Measurements from ENCODE around the gene EIF3F.

The EIF3F gene

DNA sequence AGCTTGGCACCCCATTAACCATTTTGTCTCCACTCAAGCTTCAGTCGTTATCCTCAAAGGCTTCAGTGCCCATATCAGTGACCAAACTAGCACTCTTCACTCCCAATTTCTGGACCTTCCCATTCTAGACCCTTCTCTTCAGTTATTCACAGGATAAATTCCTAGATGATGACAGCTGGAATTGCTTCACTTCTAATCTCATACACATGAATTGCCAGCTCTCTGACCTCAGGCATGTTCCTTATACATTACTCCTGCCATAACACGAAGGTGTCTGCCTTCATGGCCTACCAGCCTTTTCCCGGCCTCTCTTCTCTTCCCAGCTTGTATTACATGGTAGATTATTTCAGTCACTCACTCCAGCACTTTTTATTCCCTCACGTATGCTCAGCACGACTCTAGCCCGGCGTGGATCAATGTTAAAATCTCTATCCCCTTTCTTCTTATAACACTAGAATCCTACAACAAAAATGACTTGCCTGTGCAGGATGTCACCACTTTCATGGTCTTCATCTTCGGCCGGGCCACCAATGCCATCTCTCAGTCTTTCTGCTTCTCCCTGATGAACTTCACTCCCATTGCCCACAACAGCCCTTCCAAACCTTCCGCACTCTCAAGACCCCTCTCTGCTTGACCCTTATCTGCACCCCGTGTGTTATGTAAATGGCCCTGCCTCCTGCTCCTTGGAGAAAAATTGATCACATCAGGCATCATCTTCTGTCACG lies 36.9 kb downstream of the EIF3F start:
- DNase-seq = no peak

DNA sequence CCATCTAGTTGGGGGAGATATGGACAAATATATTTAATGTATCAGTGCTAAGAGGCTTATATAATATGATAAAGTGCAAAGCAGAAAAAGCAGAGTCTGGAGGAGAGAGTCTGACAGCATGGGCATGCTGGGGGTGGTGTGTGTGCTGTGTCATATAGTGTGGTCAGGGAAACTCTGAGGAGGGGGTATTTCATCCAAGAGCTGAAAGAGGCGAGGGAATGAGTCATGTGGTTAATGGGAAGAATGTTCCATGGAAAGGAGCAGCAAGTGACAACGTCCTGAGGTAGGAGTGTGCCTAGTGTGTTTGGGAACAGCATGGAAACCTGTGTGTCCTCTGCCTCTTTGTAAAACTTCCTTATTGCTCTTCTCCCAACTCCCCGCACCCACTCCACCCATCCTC lies 38.0 kb downstream of the EIF3F start:
- DNase-seq = no peak

DNA sequence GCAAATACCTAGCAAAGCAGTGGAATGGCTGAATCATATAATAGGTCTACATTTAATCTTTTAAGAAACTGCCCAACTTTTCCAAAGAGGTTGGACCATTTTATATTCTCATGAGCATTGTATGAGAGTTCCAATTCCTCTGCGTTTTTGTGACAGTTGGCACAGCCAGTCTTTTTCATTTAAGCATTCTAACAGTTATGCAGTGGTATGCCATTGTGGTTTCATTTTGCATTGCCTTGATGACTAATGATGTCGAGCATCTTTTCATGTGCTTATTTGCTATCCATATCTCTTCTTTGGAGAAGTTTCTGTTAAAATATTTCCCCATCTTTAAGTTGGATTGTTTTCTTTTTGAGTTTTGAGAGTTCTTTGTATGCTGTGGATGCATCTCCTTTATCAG lies 38.7 kb downstream of the EIF3F start:
- DNase-seq = no peak

DNA sequence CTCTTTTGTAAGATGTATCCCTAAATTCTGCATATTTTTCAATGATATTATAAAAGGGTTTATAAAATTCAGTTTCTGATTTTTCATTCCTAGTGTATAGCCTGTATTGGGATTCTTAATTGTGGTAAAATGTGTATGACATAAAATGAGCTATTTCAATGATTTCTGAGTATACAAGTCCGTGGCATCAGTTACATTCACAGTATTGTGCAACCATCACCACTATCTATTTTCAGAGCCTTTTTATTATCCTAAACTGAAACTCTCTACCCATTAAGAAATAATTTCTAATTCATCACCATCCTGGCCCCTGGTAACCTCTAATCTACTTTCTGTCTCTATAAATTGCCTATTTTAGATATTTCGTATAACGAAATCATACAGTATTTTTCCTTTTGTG lies 39.8 kb downstream of the EIF3F start:
- no peak for DNase-seq

DNA sequence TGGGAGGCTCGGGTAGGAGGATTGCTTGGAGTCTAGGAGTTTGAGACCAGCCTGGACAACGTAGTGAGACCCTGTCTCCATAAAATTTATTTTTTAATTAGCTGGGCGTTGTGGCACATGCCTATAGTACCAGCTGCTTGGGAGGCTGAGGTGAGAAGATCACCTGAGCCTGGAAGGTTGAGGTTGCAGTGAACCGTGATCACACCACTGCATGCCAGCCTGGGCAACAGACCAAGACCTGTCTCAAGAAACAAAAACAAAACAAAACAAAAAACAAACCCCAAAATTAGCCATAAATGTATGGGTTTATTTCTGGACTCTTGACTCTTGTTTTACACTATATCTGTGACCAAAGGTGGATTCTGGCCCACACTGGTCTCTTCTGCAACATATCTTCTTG lies 41.6 kb downstream of the EIF3F start:
- no peak for DNase-seq

DNA sequence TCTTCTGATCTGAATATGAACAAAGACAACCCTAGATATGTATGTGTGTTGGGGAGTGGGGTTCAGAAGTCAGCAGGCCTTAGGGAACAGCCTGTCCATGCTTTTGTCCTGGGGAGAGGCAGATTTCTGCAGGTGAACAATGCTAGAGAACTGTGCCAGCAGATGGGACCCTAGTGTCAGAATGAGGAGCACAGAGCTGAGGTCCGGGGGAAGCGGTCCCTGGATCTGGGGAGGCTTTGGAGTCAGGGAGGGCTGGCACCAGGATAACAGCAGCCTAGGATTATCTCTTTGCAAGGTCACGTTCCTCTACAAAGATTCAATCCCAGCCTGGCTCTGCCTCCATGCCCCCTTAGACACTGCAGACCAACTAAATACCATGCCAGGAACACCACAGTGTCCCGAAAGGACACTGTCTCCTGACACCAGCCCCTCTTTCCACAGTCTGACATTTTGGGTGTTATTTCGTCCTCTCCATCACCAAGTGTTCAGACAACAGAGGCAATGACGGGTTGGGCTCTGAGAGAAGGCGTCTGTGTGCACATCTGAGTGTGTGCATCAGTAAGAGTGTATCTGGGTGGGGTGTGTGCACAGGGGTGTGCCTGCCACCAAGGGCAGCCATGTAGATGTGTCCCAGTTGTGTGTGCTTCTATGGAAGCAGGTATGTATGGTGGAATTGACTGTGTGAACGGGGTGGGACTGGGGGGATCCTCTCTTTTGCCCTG lies 43.5 kb downstream of the EIF3F start:
- DNase-seq = no peak

DNA sequence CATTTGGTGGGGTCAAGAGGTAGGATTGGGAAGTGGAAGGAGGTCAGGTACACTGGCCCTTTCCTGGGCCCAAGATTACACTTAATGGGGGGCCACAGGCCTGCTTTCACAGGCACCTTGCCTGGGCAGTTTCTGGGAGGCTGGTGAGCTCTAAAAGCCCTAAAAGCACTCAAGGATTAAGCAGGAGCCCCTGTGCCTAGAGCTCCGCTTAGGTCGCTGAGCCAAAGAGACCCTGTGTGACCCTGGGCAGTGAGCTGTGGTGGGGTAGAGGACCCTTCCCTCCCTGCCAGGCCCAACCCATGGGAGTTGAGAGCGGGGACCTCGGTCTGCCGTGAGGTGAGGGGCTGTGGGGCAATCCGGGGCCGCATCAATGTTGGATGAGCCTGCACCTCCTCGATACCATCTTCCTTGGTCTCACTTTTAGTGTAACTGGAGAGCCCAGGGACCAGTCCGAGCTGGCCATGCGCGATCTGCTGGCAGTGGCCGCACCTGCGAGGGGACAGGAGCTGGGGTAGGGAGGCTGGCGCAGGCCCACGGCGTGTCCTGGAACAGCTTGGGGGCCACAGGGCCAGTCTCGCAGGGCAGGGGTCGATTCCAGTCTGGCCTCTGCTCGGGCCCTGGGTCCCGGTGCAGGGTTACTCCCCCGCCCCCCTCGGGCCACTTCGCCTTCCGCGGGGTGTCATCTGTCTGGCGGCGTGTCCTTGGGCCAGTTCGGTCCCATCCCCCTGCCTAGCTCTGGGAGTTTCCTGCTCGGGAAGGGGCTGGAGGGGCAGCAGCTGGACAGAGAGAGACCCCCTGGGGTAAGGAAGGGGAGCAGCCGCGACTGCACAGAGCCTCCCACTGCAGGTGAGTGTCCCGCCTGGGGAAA lies 44.3 kb downstream of the EIF3F start:
- no peak for DNase-seq

DNA sequence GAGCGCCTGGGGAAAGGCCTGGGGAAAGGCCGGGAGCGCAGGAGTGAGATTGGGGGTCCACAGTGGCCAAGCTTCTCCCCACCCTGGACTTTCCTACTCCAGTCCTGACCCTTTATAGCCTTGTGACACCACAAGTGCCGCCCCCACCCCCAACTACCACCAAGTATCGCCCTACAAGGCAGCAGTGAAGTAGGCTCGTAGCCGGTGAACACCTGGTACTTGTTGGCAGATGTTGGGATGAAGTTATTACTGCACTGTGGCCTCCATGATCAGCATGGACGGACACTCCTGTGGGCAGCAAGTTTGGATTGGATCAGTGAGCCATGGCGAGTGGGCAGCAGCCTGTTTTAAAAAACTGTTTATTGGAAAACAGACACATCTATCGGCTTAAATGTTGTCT lies 45.0 kb downstream of the EIF3F start:
- DNase-seq = no peak

DNA sequence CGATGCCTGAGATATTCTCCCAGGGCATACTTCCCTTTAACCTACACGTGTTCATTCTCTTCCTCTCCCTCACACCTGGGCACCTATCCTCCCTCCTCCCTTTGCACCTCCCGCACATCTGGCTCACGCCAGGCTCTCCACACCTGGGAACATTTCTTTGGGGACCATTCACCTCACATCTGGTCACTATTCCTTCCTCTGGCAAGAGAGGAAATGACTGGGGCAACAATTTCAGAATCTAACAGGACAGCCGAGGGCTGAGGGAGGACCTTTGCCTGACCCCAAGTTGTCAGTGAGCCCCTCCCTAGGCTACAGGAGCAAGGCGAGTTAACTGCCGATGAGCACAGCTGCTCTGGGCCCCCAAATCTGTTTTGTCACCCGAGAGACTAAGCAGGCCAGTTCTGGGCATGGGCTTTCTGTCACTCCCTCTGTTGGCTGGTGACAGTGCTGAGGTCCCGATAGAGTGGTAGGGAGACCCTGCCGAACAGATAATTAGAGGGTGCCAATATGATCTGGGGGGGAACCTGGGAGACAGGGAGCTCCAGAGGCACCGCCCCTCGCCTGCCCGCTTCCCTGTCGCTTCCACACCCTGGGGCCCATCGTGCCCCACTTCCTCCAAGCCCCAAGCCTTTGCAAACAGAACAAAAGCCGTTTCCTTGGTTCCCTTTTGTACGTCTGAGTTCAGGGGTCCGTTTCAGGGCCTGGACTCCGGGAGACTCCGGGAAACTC lies 45.6 kb downstream of the EIF3F start:
- no peak for DNase-seq

DNA sequence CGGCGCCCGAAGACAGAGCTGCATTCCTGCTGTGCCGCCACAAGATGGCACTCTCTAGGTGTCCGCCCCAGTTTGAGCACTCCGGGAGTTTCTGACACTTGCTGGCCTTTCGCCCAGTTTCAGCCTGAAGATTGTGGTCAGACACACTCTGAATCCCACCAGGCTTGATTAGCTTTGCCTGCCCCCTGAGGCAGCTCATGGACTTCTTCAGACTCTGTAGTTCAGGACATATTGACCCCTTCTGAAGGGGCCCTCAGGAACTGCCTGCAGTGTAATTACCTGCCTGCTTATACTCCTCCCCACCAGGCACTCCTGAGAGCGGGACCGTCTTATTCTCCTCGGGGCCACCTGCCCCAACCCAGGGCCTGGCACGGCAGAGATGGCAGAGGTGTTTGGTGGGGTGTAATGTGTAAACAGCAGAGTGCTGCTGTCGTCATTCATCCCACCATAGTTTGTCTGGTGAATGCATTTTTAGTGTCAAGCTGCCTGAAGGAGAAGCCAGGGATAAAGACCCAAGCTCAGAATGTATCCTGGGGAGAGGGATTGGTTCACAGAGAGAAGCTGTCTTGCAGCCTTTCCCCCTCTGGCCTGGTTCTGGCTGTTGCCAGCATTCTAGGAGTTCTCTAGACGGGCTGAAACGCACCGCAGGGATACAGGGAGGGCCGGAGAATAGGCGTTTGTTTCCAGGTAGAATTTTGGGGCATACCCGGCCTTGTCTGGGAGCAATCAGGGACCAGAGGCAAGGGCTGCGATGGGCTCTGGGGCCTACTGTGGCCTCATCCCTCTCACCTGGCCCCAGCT lies 46.4 kb downstream of the EIF3F start:
- peak; percentile 39 to 46 for DNase-seq

DNA sequence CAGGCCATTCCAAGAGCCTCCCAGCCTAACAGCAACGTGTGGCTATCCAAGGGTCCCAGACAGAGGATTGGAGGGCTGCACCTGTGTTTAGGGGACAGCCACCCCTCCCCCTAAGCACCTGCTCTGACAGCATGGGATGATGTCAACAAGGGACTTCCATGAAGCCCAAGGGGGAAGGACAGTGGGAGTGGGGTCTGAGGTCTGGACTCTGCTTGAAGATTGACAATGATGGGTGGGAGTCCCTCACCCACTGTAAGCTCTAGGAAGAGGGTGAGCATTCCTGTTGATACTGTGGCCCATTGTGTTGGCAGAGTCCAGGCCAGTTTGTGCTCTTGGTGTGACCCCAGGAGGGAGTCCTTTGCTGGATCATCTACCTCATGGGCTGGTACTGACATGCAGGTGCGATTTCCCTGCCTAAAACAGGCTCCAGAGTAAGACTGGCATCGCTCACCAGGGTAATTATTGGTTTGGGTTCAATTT lies 47.0 kb downstream of the EIF3F start:
- DNase-seq = no peak

DNA sequence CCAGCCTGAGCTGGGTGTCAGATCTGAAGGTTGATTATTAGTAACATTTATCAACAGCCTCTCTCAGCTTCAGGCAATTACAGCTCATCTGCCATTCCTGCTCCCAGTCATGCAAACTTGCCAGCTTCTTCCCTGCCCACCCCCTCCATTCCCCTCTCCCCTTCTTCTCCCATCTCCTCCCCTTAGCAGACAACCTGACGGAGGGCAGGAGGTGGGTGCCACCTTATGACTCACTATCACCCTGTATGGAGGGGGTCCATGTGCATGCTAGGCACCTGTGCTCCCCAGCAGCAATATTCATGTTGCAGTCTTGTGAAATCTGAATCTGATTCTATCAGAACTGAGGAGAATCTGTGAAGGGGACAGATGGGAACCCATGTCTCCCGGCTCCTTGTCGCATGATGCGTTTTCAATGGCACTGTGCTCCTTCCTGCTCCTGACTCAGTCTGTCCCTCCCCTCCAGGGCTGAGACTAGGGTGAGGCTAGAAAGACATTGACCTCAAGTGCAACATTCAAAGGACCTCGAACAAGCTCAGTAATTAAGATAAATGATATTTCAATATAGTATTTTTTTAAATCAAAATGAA lies 47.6 kb downstream of the EIF3F start:
- DNase-seq = no peak

DNA sequence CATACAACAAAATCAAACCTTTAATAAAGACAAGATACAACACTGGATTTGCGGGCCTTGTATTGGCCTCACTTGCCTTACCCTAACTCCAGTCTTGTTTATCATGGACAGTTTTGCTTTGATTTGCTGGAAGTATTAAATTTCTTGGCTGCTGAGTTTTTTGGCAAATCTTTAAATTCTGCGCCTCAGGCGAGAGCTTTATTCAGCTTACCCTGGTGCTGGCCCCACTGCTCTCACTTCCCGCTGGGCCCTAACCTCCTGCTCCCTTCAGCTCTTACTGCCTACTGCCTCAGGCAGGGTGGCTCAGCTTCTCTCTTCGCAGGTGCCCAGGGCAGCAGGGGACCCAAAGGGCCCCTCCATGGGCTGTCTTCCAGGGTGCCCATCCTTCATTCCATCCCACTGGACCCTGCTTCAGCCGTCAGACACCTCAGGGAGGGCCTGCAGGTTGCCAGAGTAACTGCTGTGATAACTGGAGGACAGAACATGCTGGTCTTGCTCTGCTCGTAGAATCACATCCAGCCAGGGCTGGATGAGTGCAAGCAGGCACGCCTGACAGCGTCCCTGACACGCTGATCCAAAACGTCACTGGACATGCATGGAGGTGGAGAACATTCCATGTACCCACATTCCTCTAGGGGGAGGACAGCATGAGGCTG lies 48.2 kb downstream of the EIF3F start:
- no peak for DNase-seq

DNA sequence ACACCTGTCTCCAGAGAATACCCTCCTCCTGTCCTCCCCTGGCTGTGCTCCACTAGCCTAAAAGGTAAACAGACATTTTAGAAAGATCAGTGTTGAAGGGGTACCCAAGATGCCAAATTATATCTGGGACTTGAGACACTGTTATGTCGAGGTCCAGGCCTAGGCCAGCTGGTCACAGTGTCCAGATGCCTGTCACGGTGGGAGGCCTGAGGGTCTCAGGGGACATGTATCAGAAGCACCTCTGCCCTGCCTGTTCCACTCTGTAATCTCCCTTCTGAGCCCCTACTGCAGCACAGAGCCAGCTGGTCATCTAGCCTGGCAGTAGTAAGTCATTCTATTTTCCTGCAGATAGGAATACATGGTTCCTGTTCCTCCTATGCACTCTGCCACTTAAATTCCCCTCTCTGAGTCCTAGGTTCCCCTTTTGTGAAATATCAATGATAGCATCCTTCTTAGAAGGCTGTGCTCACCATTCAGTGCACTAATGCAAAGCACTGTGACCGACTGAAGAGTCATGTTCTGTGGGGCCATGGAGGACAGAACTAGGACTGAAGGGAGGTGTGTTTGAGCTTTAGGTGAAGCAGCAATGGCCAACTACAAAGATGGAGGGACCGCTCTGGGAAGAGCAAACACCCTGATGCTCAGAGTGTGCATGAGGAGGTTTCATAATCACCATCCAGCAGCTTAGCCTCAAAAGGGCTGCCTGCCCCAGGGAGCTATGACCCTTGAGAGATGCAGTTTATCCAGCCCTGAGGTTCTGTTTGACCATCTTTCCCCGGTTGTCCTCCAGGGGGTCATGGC lies 49.1 kb downstream of the EIF3F start:
- no peak for DNase-seq

DNA sequence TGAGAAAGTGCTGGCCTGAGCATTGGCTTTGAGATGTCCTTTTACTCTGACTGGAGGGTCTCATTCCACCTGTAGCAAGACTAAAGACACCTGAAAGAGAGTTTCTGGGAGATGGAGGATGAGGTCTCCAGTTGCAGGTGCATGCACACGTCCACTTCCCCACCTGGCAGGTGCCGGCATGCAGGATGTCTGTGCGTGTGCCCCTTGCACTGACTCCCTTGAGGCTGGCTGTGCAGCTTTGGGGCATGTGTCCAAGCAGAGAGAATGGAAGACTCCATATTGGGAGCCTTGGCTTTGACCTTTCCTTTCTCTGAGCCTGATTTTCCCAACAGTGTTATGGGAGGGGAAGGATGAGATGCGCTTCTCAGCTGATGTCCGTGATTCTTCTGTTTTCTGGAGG lies 49.8 kb downstream of the EIF3F start:
- DNase-seq = no peak

DNA sequence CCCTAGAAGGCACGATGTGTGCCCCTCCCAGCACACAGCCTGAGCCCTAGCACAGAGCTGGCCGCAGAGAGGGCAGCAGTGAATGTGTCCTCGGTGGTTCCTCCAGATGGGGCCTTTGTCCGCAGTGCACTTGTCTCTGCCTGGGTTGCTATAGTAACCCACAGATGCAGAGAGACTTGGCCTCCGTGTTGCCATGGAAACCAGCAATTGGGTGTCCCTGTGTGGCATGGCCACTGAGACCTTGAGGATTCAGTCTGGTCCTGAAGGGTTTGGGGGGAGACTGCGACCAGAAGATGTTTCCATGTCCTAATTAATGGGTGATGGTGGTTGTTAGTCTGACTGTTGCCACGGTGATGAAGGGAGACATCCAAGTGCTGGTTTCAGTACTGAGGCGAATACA lies 51.3 kb downstream of the EIF3F start:
- no peak for DNase-seq

DNA sequence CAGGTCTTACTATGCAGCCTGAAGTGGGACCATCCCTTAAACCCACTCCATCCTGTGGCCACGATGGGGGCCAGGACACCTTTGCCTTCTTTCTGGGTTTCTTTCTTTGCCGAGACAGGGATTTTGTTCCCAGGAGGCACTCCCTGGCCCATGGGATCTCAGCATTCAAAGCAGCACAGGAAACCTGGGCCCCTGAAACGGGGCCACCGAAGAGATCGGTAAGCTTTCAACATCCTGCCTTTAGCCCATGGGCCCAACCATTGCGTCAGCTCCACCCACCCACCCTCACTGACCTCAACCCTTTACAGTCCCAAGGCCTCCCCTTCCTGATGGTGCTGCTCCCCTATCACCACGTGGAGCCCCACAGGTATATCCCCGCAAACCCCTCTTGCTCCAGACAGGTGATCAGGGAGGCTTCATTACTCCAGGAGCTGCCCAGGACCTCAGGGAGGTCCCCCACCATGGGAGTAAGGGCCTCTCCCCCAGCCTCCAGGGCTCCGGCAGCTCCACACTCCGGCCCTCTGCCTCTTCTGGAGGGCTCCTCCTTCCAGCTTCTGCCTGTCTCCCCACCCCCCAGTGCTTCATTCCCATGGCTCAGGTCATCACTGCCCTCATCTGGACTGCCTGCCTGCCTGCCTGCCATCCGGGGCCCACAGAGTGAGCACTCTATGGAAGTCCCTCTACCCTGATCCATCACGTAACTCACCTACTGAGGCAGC lies 51.8 kb downstream of the EIF3F start:
- DNase-seq = no peak

DNA sequence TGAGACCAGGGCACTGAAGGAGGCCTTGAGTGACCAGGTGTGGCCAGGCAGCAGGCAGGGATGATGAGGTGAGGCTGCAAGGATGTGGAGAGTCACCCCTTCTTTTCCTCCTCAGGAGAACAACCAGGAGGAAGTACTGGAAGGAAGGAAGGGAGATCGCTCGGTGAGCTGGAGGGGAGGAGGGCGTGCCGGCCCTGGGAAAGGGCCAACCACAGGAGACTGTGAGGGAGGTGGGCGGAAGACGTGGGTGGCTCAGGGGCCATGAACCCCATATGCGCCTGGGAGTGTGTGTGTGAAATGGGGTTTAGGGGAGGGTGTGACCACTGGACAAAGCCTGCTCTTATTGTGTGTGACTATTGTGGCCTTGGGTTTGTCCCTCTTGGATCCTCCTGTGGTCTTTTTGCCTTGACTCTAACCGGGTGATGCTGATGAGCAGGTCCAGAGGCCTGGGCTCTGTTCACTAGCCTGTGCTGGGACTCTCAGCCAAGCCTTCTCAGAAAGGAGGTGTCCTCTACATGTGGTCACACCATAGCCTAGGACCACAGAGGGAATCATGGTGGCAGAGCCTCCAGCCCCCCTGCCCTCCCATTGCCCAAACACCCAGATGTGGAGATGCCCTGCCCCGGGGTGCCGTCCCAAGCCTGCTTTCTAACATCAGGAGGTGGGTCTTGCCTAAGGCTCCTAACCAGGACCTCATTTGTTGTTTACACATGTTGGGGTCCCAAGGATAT lies 52.6 kb downstream of the EIF3F start:
- no peak for DNase-seq

Measured in activated CD4-positive, alpha-beta T cell treated with anti-CD3 and anti-CD28 coated beads for 4 hours (primary cell).